DND-41 (cell line): Measurements from ENCODE around the gene FUT3.
"Not testable (repeated sequence)": the region's sequence is repeated elsewhere in the genome, so short reads cannot be mapped to it uniquely, and the experiment has no call there.

Experiments used
- ATAC-seq: fragments of 200-7000 bp; cut with Tn5 transposase; 3 replicates; pipeline ENCODE4 v1.9.1; 2021; ENCODE audit warnings: low read depth; ENCODE audit not compliant: insufficient read depth
- DNase-seq: peaks from one replicate; pipeline ENCODE4 v3.0.0-alpha.2; 2020
- H2AFZ ChIP-seq: 2 replicates; pipeline ENCODE4 v1.6.0; 2012; ENCODE audit warnings: low read depth, low read length
- H3K27ac ChIP-seq: 2 replicates; pipeline ENCODE4 v1.5.1; 2012; ENCODE audit warnings: low read length, inconsistent platforms
- H3K27me3 ChIP-seq: fragments of 200-600 bp; sonication (generic); 2 replicates; pipeline ENCODE4 v1.6.0; 2012; ENCODE audit warnings: low read length, mild to moderate bottlenecking, inconsistent platforms; ENCODE audit not compliant: insufficient read depth, poor library complexity
- H3K36me3 ChIP-seq: 2 replicates; pipeline ENCODE4 v1.5.1; 2012; ENCODE audit warnings: low read length, inconsistent platforms; ENCODE audit not compliant: insufficient read depth
- H3K4me1 ChIP-seq: 2 replicates; pipeline ENCODE4 v1.5.1; 2012; ENCODE audit warnings: mild to moderate bottlenecking, low read length; ENCODE audit not compliant: insufficient read depth
- H3K4me2 ChIP-seq: 2 replicates; pipeline ENCODE4 v1.6.0; 2012; ENCODE audit warnings: mild to moderate bottlenecking, moderate library complexity, low read length, inconsistent platforms; ENCODE audit not compliant: insufficient read depth
- H3K4me3 ChIP-seq, 2 experiments: fragments of 200-600 bp in 1 of 2; shearing (Covaris generic) in 1 of 2; 2 replicates each; pipeline ENCODE4 v1.5.1; 2012 to 2016; ENCODE audit warnings: inconsistent platforms in 2 of 2, low read length in 2 of 2, mild to moderate bottlenecking in 2 of 2, low read depth in 1 of 2, moderate library complexity in 1 of 2
- H3K79me2 ChIP-seq: 2 replicates; pipeline ENCODE4 v1.6.0; 2012; ENCODE audit warnings: low read length, inconsistent platforms; ENCODE audit not compliant: insufficient read depth
- H3K9ac ChIP-seq: 2 replicates; pipeline ENCODE4 v1.6.0; 2012; ENCODE audit warnings: low read depth, mild to moderate bottlenecking, inconsistent platforms, low read length, moderate library complexity
- H3K9me3 ChIP-seq: 2 replicates; pipeline ENCODE4 v1.5.1; 2012; ENCODE audit warnings: low read length, moderate library complexity, mild to moderate bottlenecking, inconsistent platforms; ENCODE audit not compliant: insufficient read depth, severe bottlenecking
- H4K20me1 ChIP-seq: 2 replicates; pipeline ENCODE4 v1.6.0; 2012; ENCODE audit warnings: low read length; ENCODE audit not compliant: insufficient read depth
- CTCF ChIP-seq: IDR thresholded peaks from 2 replicates; pipeline ENCODE4 v1.5.1; 2012; ENCODE audit warnings: borderline replicate concordance, low read length, moderate library complexity, mild to moderate bottlenecking; ENCODE audit not compliant: poor library complexity, severe bottlenecking; ENCODE audit errors: extremely low read depth
- EZH2 ChIP-seq: IDR thresholded peaks from 3 replicates; pipeline ENCODE4 v1.6.1; 2012; ENCODE audit warnings: borderline replicate concordance, low read depth, mild to moderate bottlenecking, moderate library complexity, low read length, inconsistent platforms; ENCODE audit not compliant: severe bottlenecking

Gene FUT3

GRCh38 chr19:5857203-5858081 lies 6.2 kb upstream of the FUT3 start:
- no peaks in the 10 kb centered on the region for H3K9me3 ChIP-seq
- H2AFZ ChIP-seq = no peak overlapping the region
- no peaks in the 10 kb centered on the region for H4K20me1 ChIP-seq
- H3K4me1 ChIP-seq = no peaks in the 10 kb centered on the region
- no peaks in the 10 kb centered on the region for H3K79me2 ChIP-seq
- H3K9ac ChIP-seq = no peak overlapping the region
- TF ChIP-seq CTCF = no peak
- TF ChIP-seq EZH2 = no peak
- H3K4me2 ChIP-seq = no peak overlapping the region
- H3K27ac ChIP-seq = no peak overlapping the region
- no peak overlapping the region for H3K4me3 ChIP-seq
- no peaks in the 10 kb centered on the region for H3K36me3 ChIP-seq
- H3K27me3 ChIP-seq = peaks cover 4% of the 10 kb centered on the region
- no peak for DNase-seq
- no peak for ATAC-seq

GRCh38 chr19:5855151-5855550 lies 3.9 kb upstream of the FUT3 start:
- not testable (repeated sequence) for H3K9me3 ChIP-seq, H3K4me1 ChIP-seq, H3K36me3 ChIP-seq, H3K9ac ChIP-seq, H3K4me3 ChIP-seq, H3K27ac ChIP-seq, H4K20me1 ChIP-seq, H3K4me2 ChIP-seq, DNase-seq, H3K79me2 ChIP-seq, H2AFZ ChIP-seq, ATAC-seq, H3K27me3 ChIP-seq

GRCh38 chr19:5854121-5854520 lies 2.9 kb upstream of the FUT3 start:
- not testable (repeated sequence) for H4K20me1 ChIP-seq, H3K9me3 ChIP-seq, ATAC-seq

DNA sequence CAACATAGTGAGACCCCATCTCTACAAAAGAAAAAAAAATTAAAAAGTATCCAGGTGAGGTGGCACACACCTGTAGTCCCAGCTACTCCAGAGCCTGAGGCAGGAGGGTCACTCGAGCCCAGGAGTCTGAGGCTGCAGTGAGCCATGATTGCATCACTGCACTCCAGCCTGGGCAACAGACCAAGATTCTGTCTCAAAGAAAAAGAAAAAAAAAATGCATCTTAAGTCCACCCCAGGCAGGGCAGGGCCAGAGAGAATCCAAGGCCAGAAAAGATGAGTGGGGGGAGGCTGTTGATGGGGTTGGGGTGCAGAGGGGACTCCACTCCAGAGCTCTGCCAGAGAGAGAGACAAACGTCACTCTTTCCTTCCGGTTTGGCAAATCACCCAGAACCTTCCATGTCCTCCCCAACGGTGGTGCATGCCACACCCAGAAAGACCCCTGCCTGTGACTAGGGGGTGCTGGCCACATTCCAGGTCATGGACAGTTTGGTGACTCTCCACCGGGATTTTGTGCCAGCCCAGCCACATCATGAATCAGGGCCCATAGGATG lies 431 bp downstream of the FUT3 start:
- no peak for DNase-seq
- ATAC-seq = no peak
- H3K4me2 ChIP-seq = no peak overlapping the region

More at GRCh38 chr19:5854121-5854520, 2.9 kb upstream of the FUT3 start:
- H3K4me2 ChIP-seq, H3K36me3 ChIP-seq, DNase-seq, H3K79me2 ChIP-seq, H3K9ac ChIP-seq, H3K27me3 ChIP-seq, H3K27ac ChIP-seq, H2AFZ ChIP-seq, H3K4me3 ChIP-seq, H3K4me1 ChIP-seq: not testable (repeated sequence)

More for the DNA sequence above, 431 bp downstream of the FUT3 start:
- no peaks in the 10 kb centered on the region for H3K9me3 ChIP-seq
- H4K20me1 ChIP-seq = no peaks in the 10 kb centered on the region
- H3K9ac ChIP-seq = no peak overlapping the region
- no peaks in the 10 kb centered on the region for H3K36me3 ChIP-seq
- no peaks in the 10 kb centered on the region for H3K27me3 ChIP-seq
- no peaks in the 10 kb centered on the region for H3K4me1 ChIP-seq
- H3K4me3 ChIP-seq = no peak overlapping the region
- H2AFZ ChIP-seq = no peak overlapping the region
- no peak overlapping the region for H3K27ac ChIP-seq
- no peaks in the 10 kb centered on the region for H3K79me2 ChIP-seq
- TF ChIP-seq EZH2 (no peak), CTCF (no peak)
